Cortex of kidney (tissue), 1 donor: ENCODE data around the gene MT1A.

Experiments
- DNase-seq: peaks from one replicate; lab custom pipeline; 2025; lab: John Stamatoyannopoulos, UW

Gene MT1A

DNA sequence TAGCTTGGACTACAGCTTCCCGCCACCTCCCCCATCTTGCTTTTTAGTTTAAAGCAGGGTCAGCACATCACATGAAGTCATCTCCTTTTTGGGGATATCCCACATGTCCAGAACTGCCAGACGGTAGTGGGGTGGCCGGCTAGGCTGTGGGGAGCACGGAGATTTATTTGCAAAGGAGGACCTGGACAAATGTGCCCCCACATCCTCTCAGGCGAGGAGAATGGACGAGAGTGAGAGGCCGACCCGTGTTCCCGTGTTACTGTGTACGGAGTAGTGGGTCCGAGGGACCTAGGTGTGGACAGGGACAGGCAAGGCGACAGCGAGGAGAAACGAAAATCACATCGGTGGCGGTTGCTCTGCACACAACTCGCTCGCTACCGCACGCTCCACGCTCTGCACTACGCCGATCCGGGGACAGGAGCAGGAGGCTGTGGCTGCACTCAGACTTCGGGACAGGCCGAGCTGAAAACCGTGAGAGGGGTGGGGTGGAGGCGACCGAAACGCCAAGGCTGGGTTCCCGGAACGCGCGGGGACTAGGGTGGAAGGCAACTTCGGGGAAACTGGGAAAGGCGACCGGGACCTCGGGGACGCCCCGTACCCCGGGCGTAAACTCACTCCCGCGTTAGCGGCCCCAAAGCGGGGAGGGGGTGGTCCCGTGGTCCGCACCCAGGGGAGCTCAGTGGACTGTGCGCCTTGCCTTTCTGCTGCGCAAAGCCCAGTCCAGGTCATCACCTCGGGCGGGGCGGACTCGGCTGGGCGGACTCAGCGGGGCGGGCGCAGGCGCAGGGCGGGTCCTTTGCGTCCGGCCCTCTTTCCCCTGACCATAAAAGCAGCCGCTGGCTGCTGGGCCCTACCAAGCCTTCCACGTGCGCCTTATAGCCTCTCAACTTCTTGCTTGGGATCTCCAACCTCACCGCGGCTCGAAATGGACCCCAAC is at the start of gene MT1A:
Gene MT1A, plus strand, starts transcription at position 853 of the 937 bp plus-strand sequence. Its CDS starts 73 bp downstream, at position 926.
- no peak for DNase-seq

- DNase-seq, result no peak
These were observed 49.7 kb upstream of the MT1A start for GRCh38 chr16:56588781-56589140.

DNA sequence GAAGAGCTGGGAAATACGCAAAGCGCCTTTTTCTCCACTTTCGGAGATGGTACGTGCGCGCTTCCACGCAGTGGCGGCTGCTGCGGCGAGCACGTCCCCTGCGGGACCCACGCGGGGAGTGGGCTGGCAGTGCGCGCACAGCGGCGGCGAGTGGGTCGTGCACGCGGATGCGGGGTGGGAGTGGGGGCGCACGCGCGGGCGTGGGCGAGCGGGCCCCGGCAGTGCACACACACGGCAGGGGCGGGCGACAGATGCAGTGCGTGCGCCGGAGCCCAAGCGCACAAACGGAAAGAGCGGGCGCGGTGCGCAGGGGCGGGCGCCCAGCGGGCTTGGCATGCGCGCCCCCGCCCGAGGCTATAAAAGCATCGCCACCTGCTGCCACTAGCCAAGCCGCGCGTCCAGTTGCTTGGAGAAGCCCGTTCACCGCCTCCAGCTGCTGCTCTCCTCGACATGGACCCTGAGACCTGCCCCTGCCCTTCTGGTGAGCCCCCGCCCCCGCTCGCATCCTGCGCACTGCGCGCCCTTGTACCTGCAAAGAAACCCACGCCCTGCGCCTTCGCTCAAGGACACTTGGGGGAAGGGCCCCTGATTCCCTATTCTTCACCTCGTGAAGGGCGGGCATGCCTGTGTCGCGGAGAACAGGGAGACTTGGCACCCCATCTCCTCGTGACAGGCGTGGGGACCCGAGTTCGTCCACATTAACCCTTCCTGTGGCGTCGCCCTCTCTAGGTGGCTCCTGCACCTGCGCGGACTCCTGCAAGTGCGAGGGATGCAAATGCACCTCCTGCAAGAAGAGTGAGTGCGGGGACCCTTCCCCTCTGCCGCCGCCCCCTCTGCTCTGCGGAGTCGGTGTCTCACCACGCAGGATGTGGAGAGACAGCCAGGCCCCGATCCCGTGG is 49.1 kb upstream of the MT1A start, which contains the start of gene MT3:
Gene MT3, plus strand, starts transcription at position 388 of the 899 bp plus-strand sequence. Its CDS starts 63 bp downstream, at position 451.
- no peak for DNase-seq

- DNase-seq, result no peak
These were observed 46.9 kb upstream of the MT1A start for GRCh38 chr16:56591377-56592060.

DNA sequence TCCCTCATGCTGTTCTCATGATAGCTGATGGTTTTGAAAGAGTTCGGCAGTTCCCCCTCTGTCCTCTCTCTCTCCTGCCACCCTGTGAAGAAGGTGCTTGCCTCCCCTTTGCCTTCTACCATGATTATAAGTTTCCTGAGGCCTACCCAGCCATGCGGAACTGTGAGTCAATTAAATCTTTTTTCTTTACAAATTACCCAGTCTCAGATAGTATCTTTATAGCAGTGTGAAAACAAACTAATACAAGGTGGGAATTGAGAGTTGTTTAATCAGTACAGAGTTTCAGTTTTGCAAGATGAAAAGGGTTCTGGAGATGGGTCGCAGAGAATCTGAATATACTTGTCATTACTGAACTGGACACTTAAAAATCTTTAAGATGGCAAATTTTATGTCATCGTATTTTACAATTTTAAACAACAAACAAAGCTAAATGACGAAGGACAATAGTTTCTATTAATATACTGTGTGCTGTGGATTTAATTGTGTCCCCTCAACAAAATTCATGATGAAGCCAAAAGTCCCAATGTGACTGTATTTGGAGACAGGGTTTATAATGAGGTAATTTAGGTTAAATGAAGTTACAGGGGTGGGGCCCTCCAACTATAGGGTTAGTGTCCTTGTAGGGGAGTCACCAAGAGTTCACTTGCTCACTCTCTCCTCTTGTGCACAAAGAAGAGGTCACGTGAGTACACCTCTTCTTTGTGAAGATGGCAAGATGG is 44.7 kb upstream of the MT1A start:
- no peak for DNase-seq

- no peak for DNase-seq
These were observed 44.2 kb upstream of the MT1A start for GRCh38 chr16:56594292-56594619.

DNA sequence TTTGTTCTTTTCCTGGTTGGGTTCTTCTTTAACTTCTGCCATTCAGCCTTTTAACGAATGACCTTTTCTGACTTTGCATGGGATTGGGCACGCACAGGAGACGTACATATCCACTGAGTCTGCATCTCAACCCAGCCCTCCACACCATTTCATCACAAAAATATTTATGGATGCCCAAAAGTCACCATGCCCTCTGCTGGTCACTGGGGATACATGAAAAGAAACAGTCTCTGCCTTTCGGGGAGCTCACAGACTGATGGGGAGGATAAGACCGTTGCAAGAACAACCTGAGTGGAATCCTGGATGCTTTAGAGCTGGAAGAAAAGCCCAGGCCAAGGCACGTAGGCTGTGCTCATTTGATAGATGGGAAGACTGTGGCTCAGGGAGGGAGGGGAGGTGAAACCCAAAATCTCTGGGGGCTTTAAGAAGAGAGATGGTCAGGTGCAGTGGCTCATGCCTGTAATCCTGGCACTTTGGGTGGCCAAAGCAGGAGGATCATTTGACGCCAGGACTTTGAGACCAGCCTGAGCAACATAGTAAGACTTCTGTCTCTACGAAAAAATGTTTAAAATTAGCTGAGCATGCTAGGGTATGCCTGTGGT is 38.0 kb upstream of the MT1A start:
- no peak for DNase-seq

- DNase-seq, result no peak
These were observed 37.1 kb upstream of the MT1A start for GRCh38 chr16:56601325-56601724.

- no peak for DNase-seq
These were observed 34.9 kb upstream of the MT1A start for GRCh38 chr16:56603589-56603988.

DNA sequence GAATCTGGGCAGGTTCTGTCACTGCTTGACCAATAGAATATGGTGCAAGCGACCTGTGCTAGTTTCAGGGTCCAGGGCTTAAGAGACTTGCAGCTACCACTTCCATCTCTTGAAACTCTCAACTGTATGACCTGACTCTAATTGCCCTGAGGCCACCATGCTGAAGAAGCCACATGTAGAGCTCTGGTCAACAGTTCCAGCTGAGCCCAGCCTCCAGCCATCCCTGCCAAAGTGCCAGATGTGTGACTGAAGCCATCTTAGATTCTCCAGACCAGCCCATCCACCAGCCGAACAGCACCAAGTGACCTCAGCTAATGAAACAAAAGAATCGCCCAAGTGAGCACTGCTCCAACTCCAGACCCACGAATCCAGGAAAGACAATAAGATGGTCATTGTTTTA is 33.5 kb upstream of the MT1A start:
- no peak for DNase-seq

GRCh38 chr16:56605475-56605874 is 33.0 kb upstream of the MT1A start:
- no peak for DNase-seq

DNA sequence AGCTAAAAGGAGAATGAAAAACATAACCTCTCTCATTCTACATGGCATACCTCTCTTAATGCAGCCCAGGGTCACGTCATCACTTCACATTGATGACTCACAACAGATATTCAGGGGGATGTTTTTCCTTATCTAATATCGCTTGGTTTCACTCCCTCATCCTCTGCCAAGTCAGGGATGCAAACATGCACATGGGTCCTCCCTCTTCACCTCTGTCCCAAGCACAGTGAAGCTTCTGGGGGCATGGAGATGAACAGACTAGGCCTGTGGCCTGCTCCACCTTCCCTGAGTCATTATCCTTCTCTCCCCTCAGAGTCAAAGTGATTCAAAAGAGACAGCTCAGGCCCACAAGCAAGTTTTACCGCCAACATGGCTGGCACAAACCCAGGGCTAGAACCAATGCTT is 32.4 kb upstream of the MT1A start:
- no peak for DNase-seq

DNA sequence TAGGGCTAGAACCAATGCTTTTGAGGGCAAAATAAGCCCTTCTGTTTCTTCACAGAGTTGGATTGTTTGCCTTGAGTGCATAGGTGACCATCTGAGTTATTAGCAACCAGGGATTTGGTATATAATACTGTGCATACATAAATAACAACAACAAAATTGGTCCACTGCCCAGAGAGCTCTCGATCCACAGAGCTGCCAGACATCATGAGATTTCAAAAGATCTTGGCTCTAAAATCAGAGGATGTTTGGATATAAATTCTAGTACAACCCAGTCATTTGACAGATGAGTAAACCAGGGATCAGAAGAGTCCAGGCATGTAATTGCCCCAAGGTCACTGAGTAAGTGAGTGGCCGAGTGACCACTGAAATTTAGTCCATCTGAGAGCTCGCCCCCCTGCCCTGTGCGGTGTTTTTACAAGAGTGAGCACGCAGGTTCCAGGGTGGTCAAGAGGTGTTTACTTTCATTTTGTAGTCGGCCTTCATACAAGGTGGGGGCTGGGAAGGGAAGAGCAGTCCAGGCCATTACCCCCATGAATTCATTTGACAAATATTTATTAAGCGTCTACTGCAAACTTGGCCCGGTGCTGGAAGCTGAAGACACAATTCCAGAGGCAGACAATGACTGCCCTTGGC is 31.9 kb upstream of the MT1A start:
- DNase-seq, result no peak

- DNase-seq, result no peak
These were observed 31.3 kb upstream of the MT1A start for GRCh38 chr16:56607109-56607618.

GRCh38 chr16:56607675-56608042 is 30.8 kb upstream of the MT1A start:
- no peak for DNase-seq

DNA sequence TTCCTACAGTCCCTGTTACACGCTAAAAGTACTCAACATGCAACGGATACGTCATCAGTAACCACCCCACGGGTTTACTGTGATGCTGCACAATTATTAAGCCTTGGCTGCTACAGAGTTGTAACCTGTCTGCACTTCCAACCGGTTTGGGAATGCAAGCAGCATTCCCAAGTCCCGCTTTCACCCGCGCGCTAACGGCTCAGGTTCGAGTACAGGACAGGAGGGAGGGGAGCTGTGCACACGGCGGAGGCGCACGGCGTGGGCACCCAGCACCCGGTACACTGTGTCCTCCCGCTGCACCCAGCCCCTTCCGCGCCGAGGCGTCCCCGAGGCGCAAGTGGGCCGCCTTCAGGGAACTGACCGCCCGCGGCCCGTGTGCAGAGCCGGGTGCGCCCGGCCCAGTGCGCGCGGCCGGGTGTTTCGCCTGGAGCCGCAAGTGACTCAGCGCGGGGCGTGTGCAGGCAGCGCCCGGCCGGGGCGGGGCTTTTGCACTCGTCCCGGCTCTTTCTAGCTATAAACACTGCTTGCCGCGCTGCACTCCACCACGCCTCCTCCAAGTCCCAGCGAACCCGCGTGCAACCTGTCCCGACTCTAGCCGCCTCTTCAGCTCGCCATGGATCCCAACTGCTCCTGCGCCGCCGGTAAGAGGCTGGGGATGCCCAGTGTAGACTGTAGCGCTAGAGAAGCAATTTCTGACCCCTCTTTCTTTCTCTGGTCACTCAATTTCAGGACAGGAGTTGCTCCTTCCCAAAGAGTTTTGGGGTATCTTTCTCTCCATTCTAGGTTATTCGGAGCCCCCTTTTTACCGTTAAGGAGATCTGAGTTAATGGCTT is 30.2 kb upstream of the MT1A start, which contains the start of gene MT2A:
Gene MT2A, plus strand, starts transcription at position 542 of the 833 bp plus-strand sequence. Its CDS starts 72 bp downstream, at position 614.
- peak; percentile 88 for DNase-seq

DNA sequence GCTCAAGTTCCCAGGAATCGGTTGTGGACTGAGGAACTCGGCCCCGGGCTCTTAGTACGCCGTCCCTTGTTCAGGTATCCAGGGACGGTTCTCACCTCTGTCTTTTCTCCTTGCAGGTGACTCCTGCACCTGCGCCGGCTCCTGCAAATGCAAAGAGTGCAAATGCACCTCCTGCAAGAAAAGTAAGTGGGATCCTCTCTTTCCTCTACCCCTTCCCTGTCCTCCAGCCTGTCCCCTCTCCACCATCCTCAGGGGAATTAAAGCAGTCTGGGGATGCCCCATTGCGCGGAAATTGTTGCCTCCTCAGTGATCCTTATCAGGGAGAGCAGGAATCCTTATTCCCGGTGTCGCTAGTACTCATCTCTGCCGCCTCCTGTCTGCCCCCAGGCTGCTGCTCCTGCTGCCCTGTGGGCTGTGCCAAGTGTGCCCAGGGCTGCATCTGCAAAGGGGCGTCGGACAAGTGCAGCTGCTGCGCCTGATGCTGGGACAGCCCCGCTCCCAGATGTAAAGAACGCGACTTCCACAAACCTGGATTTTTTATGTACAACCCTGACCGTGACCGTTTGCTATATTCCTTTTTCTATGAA is 29.5 kb upstream of the MT1A start:
- DNase-seq, result no peak

GRCh38 chr16:56609463-56609921 is 29.0 kb upstream of the MT1A start:
- no peak for DNase-seq
